ENCODE measurements around the gene PCDHB10.

GRCh38 chr5:141149812-141150211 is 42.3 kb upstream of the PCDHB10 start, which contains the start of gene PCDHB6:
- TF ChIP-seq CTCF (optimal IDR thresholded peaks at IDR 0.05 in 1 of 3, IDR thresholded peaks at IDR 0.05 in 1 of 3, conservative IDR thresholded peaks at IDR 0.05 in 1 of 3; ENCODE audit: extremely low read depth in 1 of 3, insufficient read depth in 2 of 3, low read length in 3 of 3): no peak
- TF ChIP-seq EZH2 (IDR thresholded peaks at IDR 0.05; ENCODE audit: low read length): no peak
